Pulmonary artery endothelial cell (primary cell): ENCODE data around the gene ADCY1. TPM values are rescaled to one million over a fixed set of nuclear protein-coding genes. Genes with fewer than 3 reads are reported as not detected.

ENCODE experiments used
- DNase-seq: peaks from one replicate; pipeline ENCODE4 v3.0.0-alpha.2; 2011; ENCODE audit warnings: low read depth, low spot score
- total RNA-seq: library from RNA; depleted of rRNA; stranded (reverse); fragments of >200 nt; gene quantifications from 2 replicates; pipeline ENCODE4 v1.2.3, GENCODE V29; 2014

Gene ADCY1
- total RNA-seq, 1 donor from 2014 or later: 0.26 TPM

DNA sequence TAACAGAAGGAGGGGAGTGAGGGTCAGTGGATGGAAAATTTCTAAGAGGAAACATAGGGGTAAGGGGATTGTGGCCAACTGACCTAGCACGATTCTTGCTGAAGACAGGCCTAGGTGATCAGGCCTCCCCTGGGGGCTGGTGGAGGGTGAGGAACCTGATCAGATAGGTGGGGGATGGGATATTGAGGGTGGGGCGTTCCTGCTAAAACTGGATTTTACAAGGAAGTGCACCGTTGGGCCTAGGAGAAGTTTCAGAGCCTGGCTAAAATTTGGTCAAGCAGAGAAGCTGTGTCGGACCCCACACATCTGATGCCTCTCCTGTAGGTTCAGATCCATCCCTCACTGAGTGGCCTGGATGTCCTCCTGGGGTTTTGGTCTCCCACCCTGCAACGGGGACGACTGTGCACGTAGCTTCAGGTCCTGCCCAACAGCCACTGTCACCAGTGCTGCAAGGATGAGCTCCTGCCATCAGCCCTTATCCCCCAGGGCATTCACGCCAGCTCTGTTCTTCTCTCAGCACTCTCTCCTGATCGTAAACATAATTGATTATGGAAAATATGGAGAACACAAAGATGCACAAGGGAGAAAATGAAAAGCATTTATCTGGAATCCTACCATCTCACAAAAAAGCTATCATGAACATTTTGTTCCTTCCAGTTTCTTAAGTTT lies 89.9 kb downstream of the ADCY1 start:
- DNase-seq: no peak

GRCh38 chr7:45665172-45665571 lies 91.0 kb downstream of the ADCY1 start:
- DNase-seq: no peak

DNA sequence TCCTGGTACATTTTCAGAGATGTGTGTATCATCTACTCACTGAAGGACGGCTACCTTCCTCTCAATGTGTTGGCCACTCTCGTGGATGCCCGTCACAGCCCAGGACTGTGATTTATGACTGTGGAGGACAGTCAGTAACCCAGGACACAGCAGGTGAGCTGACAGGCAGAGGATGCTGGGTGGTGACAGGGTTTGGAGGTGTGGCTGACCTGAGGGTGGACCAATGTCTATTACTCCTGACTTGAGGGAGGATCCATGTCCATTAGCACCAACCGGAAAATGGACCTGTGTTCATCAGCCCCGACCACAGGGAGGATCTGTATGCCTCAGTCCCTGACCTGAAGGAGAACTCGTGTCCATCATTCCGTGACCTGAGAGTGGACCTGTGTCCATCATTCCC lies 96.1 kb downstream of the ADCY1 start:
- no peak for DNase-seq

DNA sequence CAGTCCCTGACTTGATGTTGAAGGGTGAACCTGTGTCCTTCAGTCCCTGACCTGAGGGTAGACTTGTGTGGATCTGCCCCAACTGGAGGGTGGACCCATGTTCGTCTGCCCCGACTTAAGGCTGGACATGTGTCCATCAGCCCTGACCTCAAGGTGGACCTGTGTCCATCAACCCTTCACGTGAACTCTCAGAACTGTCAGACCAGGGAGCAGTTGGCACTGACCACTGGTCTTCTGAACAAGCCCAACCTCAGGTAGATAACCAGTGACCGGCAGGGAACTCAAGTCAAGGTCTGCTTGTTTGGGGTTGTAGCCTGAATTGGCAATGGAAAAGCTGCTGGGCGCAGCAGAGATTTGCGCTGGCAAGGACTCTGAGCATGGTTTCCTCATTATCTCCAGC lies 96.5 kb downstream of the ADCY1 start:
- DNase-seq: no peak

DNA sequence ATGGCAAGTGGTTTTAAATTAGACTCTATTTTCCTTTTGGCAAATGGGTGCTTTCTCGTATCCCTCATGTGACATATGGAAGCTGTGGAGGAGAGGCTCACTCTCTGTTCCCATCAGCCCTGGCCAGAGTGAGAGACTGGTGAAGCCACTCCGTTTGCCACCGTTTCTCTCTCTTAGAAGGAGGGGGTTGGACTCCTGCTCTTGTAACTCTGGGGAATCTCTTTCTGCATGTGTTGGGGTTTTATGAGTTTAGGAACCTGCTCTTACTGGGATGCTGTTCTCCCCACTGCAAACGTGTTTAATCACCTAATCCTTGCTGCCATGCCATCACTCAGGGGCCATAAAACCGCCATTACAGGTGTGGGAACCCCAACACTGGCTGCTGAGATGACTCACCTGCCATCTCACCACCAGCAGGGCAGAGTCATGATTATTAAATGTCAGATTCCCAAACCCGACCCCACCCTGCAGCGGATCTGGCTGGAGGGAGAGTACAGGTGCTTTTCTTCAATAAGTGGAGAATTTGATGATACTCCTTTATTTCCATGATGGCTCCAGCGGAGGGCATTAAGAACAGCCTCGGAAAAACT lies 103.2 kb downstream of the ADCY1 start:
- no peak for DNase-seq

DNA sequence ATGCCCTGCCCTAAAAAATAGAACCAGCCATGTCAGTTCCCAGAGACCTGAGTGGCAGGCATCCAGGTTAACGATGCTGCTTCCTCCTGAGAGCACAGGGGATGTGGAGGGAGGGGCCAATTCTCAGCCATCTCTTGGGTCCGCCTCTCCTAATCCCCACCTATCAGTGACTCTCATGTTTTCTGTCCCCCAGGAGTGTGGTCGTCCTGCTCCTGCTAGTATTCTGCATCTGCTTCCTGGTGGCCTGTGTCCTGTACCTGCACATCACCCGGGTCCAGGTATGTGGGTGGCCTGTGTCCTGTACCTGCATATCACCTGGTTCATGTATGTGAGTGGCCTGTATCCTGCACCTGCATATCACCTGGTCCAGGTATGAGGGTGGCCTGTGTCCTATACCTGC lies 105.3 kb downstream of the ADCY1 start:
- no peak for DNase-seq

GRCh38 chr7:45680776-45681175 lies 106.6 kb downstream of the ADCY1 start:
- DNase-seq: no peak

- no peak for DNase-seq
Observed at GRCh38 chr7:45681596-45682357, 107.6 kb downstream of the ADCY1 start.

GRCh38 chr7:45682358-45682735 lies 108.2 kb downstream of the ADCY1 start:
- no peak for DNase-seq

- DNase-seq: no peak
Observed at GRCh38 chr7:45682836-45683555, 108.8 kb downstream of the ADCY1 start.

DNA sequence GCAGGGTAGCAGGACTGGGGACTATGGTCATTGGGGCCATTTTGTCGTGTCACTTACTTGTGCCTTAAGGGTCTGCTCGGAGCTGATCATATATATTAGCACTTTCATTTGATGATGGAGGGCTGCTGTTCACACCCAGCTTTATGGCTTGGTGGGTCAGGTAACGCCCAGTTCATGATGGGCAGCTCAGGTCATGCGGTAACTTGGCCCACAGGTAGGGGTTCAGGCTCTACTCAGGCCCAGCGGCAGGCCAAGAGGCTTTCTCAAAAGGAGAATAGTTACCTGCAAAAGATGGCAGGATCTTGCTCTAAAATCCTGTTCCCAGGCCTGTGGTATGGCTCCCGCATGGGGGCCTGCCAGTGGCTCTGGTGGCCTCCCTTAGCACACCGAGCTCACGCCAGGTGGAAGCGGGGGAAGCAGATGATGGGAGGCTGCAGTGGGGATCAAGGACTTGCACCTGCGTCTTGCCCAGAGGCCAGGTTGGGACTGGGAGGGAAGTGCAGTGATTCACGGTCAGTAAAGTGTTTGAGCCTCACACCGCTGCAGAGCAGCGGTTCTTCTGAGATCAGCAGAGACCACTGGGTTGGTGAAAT lies 109.5 kb downstream of the ADCY1 start:
- no peak for DNase-seq

- DNase-seq: no peak
Observed at GRCh38 chr7:45684910-45685618, 110.9 kb downstream of the ADCY1 start.

DNA sequence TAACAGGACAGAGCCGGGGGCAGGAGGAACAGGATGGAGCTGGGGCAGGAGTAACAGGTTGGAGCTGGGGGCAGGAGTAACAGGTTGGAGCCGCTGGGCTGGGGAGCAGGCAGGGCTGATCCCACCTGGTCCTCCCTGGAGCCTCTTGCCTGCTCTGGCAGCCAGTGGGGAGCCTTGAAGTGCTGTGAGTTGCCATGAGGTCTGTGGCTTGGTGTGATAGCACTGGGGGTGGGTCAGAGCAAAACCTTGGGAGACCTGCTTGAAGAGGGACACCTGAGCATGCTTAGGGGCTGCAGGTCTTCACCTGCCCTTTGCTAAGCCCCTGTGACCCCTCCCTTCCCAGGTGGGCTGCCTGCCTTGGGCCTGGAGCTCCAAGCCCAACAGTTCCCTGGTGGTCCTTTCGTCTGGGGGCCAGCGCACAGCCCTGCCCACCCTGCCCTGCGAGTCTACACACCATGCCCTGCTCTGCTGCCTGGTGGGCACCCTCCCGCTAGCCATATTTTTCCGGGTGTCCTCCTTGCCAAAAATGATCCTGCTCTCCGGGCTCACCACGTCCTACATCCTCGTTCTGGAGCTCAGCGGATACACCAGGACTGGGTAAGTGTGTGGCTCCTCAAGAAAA lies 111.6 kb downstream of the ADCY1 start:
- DNase-seq: no peak

GRCh38 chr7:45686441-45687184 lies 112.4 kb downstream of the ADCY1 start:
- DNase-seq: no peak

GRCh38 chr7:45687185-45687560 lies 113.0 kb downstream of the ADCY1 start:
- no peak for DNase-seq

DNA sequence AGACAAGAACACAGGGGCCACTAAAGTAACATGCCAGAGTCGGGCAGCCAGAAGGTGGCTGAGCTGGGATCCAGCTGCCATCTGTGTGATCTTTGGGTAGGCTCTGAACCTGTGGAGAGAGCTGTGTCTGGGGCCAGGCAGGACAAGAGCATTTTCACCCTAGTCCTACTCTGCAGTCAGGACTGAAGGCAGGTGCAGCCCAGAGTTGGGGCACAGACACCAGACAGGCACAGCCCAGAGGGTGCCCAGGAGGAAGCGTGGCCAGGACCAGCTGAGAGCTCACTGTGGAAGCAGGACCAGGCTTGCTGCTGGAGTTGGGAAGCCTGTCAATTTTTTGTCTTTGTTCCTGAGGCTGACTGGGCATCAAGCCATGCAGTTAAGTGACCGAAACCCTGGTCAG lies 113.6 kb downstream of the ADCY1 start:
- no peak for DNase-seq

- DNase-seq: no peak
Observed at GRCh38 chr7:45688382-45688781, 114.2 kb downstream of the ADCY1 start.

DNA sequence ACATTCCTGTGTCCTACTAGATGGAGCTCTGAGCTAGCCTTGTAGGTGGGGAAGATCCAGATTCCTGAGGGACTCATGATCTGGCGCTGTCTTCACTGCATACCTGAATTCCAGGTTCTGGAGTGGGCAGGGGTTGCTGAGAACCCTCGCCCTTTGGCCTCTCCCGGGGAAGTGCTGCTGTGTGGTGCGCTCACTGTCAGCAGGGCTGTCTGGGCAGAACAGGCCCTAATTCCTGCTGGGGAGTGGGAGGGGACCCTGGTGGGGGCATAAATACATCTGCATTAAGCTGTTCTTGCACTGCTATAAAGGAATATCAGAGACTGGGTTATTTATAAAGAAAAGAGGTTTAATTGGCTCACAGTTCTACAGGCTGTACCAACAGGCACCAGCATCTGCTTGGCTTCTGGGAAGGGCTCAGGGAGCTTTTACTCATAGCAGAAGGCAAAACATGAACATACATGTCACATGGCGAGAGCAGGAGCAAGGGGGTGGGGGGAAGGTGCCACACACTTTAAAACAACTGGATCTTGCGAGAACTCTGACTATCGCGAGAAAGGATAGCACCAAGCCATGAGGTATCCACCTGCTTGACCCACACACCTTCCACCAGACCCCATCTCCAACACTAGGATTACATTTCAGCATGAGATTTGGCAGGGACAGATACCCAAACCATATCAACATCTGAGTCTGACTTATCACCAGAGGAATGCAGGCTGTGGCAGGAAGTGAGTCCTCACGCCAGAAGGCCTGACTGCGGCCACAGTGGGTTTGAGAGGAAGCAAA lies 115.0 kb downstream of the ADCY1 start:
- peak; percentile 13 for DNase-seq
